Endodermal cell (in vitro differentiated cells): ENCODE data around the gene BRME1. TPM values are rescaled to one million over a fixed set of nuclear protein-coding genes. Genes with fewer than 3 reads are reported as not detected.

Experiments
- DNase-seq: peaks from one replicate; pipeline ENCODE4 v3.0.0-alpha.2; 2017
- H3K27ac ChIP-seq: 2 replicates; pipeline ENCODE4 v1.5.1; 2013; ENCODE audit warnings: mild to moderate bottlenecking, low read depth, low read length, moderate library complexity
- H3K27me3 ChIP-seq: 2 replicates; pipeline ENCODE4 v1.6.1; 2013; ENCODE audit warnings: mild to moderate bottlenecking, low read length, moderate library complexity; ENCODE audit not compliant: insufficient read depth, control insufficient read depth, poor library complexity, severe bottlenecking
- H3K36me3 ChIP-seq: 2 replicates; pipeline ENCODE4 v1.7.0; 2013; ENCODE audit warnings: mild to moderate bottlenecking, low read length, moderate library complexity; ENCODE audit not compliant: control insufficient read depth, insufficient read depth
- H3K4me1 ChIP-seq: one replicate; pipeline ENCODE4 v1.7.0; 2013; ENCODE audit warnings: low read length; ENCODE audit not compliant: control insufficient read depth, insufficient read depth
- H3K4me3 ChIP-seq: 2 replicates; pipeline ENCODE4 v1.5.1; 2013; ENCODE audit warnings: mild to moderate bottlenecking, low read length, moderate library complexity
- H3K9ac ChIP-seq: 2 replicates; pipeline ENCODE4 v1.6.1; 2013; ENCODE audit warnings: mild to moderate bottlenecking, low read length, moderate library complexity; ENCODE audit not compliant: poor library complexity, severe bottlenecking; ENCODE audit errors: extremely low read depth
- H3K9me3 ChIP-seq: 2 replicates; pipeline ENCODE4 v1.6.1; 2013; ENCODE audit warnings: mild to moderate bottlenecking, low read length, moderate library complexity; ENCODE audit not compliant: control insufficient read depth
- H3K27ac Mint-ChIP-seq: 2 replicates; pipeline ENCODE4 v1.8.0; 2020; ENCODE audit warnings: mixed read lengths
- H3K27me3 Mint-ChIP-seq: 2 replicates; pipeline ENCODE4 v1.8.0; 2021; ENCODE audit warnings: mild to moderate bottlenecking, mixed read lengths; ENCODE audit not compliant: insufficient read depth
- H3K36me3 Mint-ChIP-seq: 2 replicates; pipeline ENCODE4 v1.8.0; 2020; ENCODE audit warnings: low read depth, mixed read lengths
- H3K4me1 Mint-ChIP-seq: 2 replicates; pipeline ENCODE4 v1.8.0; 2020; ENCODE audit warnings: mixed read lengths
- H3K4me3 Mint-ChIP-seq: 2 replicates; pipeline ENCODE4 v1.8.0; 2020; ENCODE audit warnings: mild to moderate bottlenecking, moderate library complexity, mixed read lengths
- H3K9me3 Mint-ChIP-seq: 2 replicates; pipeline ENCODE4 v1.8.0; 2020; ENCODE audit warnings: mild to moderate bottlenecking, mixed read lengths
- WGBS, 2 experiments: methylation state at CpG; one replicate each; pipeline versions ENCODE4 v1.1.5 to v1.1.7; 2013; ENCODE audit warnings: missing lambda C conversion rate in 2 of 2, mixed read lengths in 1 of 2; ENCODE audit not compliant: insufficient coverage in 1 of 2, insufficient read length in 1 of 2; 5-methylcytosine and 5-hydroxymethylcytosine counted together
- total RNA-seq, 2 donors: library from RNA; stranded (reverse); fragmentation: NEBNext Ultra II Directional in 1 of 2; extraction: Animal tissue kit (Norgen Biotek cat#: 25700) in 1 of 2; gene quantifications; 2 replicates in 1 of 2; 3 replicates in 1 of 2; pipeline ENCODE4 v1.2.1, GENCODE V29; 2021
- TF ChIP-seq, protein P1 (sequence below): fragments of 200-600 bp; sonication (generic); conservative IDR thresholded peaks from 2 replicates; pipeline ENCODE4 v1.5.0; 2021; ENCODE audit warnings: antibody characterized with exemption, mild to moderate bottlenecking

Gene BRME1
- total RNA-seq, 2 donors from 2014 or later, result 4.4 to 7.4 TPM

DNA sequence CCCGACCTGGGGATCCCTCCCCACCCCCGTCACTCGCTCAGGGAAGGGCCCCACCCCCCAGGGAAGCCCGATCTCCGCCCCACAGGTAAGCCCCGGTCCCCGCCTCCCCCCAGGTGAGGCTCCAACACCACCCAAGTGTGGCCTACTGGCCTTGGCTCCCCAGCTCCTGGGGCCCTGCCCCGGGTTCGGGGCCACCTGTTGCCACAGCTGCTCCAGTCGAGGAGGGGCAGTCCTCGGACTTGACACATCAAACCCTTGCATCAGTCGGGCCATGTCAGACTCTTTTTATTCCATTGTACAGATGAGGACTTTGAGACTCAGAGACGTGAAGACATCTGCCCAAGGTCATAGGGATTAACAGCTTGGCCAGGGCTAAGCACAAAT is 596 bp upstream of the BRME1 start:
- DNase-seq, result peak; percentile 61
- H3K9me3 ChIP-seq, result no peaks in the 10 kb centered on the region
- Mint-ChIP-seq H3K4me3 (peak overlapping the region; percentile 74), H3K27me3 (peaks cover 17% of the 10 kb centered on the region), H3K27ac (peak overlapping the region; percentile 66), H3K36me3 (peaks cover 19% of the 10 kb centered on the region), H3K4me1 (peaks cover 8% of the 10 kb centered on the region), H3K9me3 (no peaks in the 10 kb centered on the region)
- H3K36me3 ChIP-seq, result peaks cover 16% of the 10 kb centered on the region
- H3K27ac ChIP-seq, result no peak overlapping the region
- peak overlapping the region; percentile 87 for H3K4me3 ChIP-seq
- TF ChIP-seq, protein P1, sequence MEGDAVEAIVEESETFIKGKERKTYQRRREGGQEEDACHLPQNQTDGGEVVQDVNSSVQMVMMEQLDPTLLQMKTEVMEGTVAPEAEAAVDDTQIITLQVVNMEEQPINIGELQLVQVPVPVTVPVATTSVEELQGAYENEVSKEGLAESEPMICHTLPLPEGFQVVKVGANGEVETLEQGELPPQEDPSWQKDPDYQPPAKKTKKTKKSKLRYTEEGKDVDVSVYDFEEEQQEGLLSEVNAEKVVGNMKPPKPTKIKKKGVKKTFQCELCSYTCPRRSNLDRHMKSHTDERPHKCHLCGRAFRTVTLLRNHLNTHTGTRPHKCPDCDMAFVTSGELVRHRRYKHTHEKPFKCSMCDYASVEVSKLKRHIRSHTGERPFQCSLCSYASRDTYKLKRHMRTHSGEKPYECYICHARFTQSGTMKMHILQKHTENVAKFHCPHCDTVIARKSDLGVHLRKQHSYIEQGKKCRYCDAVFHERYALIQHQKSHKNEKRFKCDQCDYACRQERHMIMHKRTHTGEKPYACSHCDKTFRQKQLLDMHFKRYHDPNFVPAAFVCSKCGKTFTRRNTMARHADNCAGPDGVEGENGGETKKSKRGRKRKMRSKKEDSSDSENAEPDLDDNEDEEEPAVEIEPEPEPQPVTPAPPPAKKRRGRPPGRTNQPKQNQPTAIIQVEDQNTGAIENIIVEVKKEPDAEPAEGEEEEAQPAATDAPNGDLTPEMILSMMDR, result no peak
- WGBS, 2 experiments, result 24 to 39% methylated on average over 5 to 13 of the region's 13 CpGs
- peak overlapping the region; percentile 53 for H3K9ac ChIP-seq
- H3K27me3 ChIP-seq, result no peaks in the 10 kb centered on the region
- H3K4me1 ChIP-seq, result no peaks in the 10 kb centered on the region

DNA sequence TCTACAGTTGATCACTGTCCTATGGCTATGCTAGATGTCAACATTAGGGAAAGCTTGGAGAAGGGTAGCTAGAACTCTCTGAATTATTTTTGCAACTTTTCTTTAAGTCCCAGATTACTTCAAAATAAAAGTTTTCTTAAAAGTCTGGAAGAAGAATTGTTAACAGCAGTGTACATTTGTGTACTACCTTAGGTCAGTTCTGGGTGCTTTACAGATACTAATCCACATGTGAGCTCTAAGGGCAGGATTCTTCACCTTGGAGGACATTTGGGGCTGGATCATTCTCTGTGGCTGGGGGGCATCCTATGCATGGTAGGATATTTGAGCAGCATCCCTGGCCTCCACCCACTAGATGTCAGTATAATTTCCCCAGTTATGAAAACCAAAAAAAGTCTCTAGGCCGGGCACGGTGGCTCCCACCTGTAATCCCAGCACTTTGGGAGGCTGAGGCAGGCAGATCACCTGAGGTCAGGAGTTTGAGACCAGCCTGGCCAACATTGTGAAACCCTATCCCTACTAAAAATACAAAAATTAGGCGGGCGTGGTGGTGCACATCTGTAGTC is 2.8 kb downstream of the BRME1 start:
- Mint-ChIP-seq H3K9me3 (no peaks in the 10 kb centered on the region), H3K36me3 (no peaks in the 10 kb centered on the region), H3K27me3 (peaks cover 17% of the 10 kb centered on the region), H3K4me1 (peaks cover 8% of the 10 kb centered on the region), H3K27ac (no peak overlapping the region), H3K4me3 (no peak overlapping the region)
- Histone ChIP-seq H3K4me3 (no peak overlapping the region), H3K36me3 (no peaks in the 10 kb centered on the region), H3K27me3 (no peaks in the 10 kb centered on the region), H3K9ac (no peak overlapping the region), H3K27ac (no peak overlapping the region), H3K4me1 (no peaks in the 10 kb centered on the region), H3K9me3 (no peaks in the 10 kb centered on the region)
- TF ChIP-seq, protein P1, result peak; percentile 57
- 67 to 89% methylated on average over 2 to 4 of the region's 4 CpGs for WGBS, 2 experiments
- no peak for DNase-seq

DNA sequence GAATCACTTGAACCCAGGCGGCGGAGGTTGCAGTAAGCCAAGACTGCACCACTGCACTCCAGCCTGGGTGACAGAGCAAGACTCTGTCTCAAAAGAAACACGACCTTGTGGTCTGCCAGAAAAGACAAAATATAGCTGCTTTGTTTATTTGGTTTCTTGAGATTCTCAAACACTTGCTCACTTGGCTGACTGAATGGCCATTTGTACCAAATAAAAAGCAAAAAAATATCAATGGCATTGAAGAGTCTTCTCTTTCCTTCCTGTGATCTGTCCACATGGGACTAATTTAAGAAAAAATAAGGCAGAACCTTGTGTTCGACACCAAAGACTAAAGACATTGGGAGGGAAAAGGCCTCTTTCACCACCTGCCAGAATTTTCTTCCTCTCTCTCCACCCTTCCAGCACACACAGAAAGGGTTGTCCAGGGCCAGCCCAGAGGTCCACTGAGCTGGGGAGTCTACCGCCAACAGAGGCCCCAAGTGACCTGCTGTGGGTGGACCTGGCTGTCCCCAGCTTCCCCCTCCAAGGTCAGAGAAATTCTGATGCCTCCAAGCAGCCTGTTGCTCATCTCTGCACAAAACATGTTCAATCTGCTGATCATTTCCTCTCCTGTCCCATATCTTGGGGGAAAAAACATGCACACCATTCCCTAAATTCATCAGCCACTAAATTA is 5.9 kb downstream of the BRME1 start:
- no peaks in the 10 kb centered on the region for H3K9me3 Mint-ChIP-seq
- no peak for DNase-seq
- Histone ChIP-seq H3K4me3 (no peak overlapping the region), H3K27me3 (no peaks in the 10 kb centered on the region), H3K9me3 (no peaks in the 10 kb centered on the region), H3K36me3 (no peaks in the 10 kb centered on the region), H3K4me1 (no peaks in the 10 kb centered on the region), H3K27ac (no peak overlapping the region), H3K9ac (no peak overlapping the region)
- TF ChIP-seq, protein P1, result no peak
- H3K27ac Mint-ChIP-seq, result no peak overlapping the region
- H3K36me3 Mint-ChIP-seq, result no peaks in the 10 kb centered on the region
- peaks cover 8% of the 10 kb centered on the region for H3K27me3 Mint-ChIP-seq
- no peaks in the 10 kb centered on the region for H3K4me1 Mint-ChIP-seq
- H3K4me3 Mint-ChIP-seq, result no peak overlapping the region
- 79% methylated on average over 5 of the region's 5 CpGs for WGBS, 2 experiments
